Measurements from ENCODE around the gene INTS6.

- no peak for TF ChIP-seq EP300 (IDR thresholded peaks at IDR 0.05)
- TF ChIP-seq, protein P1, sequence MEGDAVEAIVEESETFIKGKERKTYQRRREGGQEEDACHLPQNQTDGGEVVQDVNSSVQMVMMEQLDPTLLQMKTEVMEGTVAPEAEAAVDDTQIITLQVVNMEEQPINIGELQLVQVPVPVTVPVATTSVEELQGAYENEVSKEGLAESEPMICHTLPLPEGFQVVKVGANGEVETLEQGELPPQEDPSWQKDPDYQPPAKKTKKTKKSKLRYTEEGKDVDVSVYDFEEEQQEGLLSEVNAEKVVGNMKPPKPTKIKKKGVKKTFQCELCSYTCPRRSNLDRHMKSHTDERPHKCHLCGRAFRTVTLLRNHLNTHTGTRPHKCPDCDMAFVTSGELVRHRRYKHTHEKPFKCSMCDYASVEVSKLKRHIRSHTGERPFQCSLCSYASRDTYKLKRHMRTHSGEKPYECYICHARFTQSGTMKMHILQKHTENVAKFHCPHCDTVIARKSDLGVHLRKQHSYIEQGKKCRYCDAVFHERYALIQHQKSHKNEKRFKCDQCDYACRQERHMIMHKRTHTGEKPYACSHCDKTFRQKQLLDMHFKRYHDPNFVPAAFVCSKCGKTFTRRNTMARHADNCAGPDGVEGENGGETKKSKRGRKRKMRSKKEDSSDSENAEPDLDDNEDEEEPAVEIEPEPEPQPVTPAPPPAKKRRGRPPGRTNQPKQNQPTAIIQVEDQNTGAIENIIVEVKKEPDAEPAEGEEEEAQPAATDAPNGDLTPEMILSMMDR (IDR thresholded peaks at IDR 0.05), result no peak
These were observed 103.8 kb downstream of the INTS6 start for GRCh38 chr13:51349016-51349415.
